Measurements from ENCODE around the gene HRH2.

Gene HRH2

GRCh38 chr5:175659546-175660253 is 1.8 kb downstream of the HRH2 start:
- H3K4me3 ChIP-seq (ENCODE audit: low read depth, low read length): no peak overlapping the region
- H3K18ac ChIP-seq (ENCODE audit: low read length): no peak overlapping the region
- H3K4me2 ChIP-seq (ENCODE audit: low read length): no peak overlapping the region
- no peaks in the 10 kb centered on the region for H3K36me3 ChIP-seq (ENCODE audit: control insufficient read depth in 1 of 2, insufficient read depth in 2 of 2, low read length in 2 of 2)
- H2AK5ac ChIP-seq (ENCODE audit: low read length): no peak overlapping the region
- H3K14ac ChIP-seq (ENCODE audit: low read length): no peak overlapping the region
- H4K12ac ChIP-seq (ENCODE audit: low read depth, low read length): no peak overlapping the region
- no peak overlapping the region for H3K23ac ChIP-seq (ENCODE audit: low read length)
- H3K4ac ChIP-seq (ENCODE audit: low read depth, low read length): no peak overlapping the region
- DNase-seq: no peak
- no CpG with 5 or more reads among the region's 13 CpGs for WGBS (ENCODE audit: extremely low coverage, insufficient coverage, insufficient read length)
- H2AFZ ChIP-seq (ENCODE audit: insufficient read depth, low read length, poor library complexity): no peak overlapping the region
- H3K9ac ChIP-seq (ENCODE audit: low read length): no peak overlapping the region
- no peak overlapping the region for H4K8ac ChIP-seq (ENCODE audit: low read depth, low read length)
- H3K79me2 ChIP-seq (ENCODE audit: control insufficient read depth, insufficient read depth, low read length, poor library complexity): no peaks in the 10 kb centered on the region
- peaks cover 4% of the 10 kb centered on the region for H3K9me3 ChIP-seq (ENCODE audit: insufficient read depth, low read depth, low read length)
- H3K79me1 ChIP-seq (ENCODE audit: low read length): no peaks in the 10 kb centered on the region
- no peak overlapping the region for H2BK5ac ChIP-seq (ENCODE audit: low read depth, low read length, poor library complexity)
- no peak overlapping the region for H2BK12ac ChIP-seq (ENCODE audit: low read length)
- H3K27ac ChIP-seq (ENCODE audit: low read depth, low read length): no peak overlapping the region
- no peak overlapping the region for H2BK120ac ChIP-seq (ENCODE audit: insufficient read depth, low read length, poor library complexity)
- no peak overlapping the region for H4K91ac ChIP-seq (ENCODE audit: low read depth, low read length)
- H3K27me3 ChIP-seq (ENCODE audit: insufficient read depth, low read length): peaks cover 8% of the 10 kb centered on the region
- H3K4me1 ChIP-seq (ENCODE audit: control insufficient read depth in 1 of 2, insufficient read depth in 2 of 2, low read length in 2 of 2): peaks cover 14 to 19% of the 10 kb centered on the region in 2 experiments

GRCh38 chr5:175663186-175664184 is 5.6 kb downstream of the HRH2 start:
- Histone ChIP-seq H4K12ac (ENCODE audit: low read depth, low read length) (no peak overlapping the region), H3K79me1 (ENCODE audit: low read length) (no peaks in the 10 kb centered on the region), H3K27ac (ENCODE audit: low read depth, low read length) (no peak overlapping the region), H3K14ac (ENCODE audit: low read length) (no peak overlapping the region), H2BK5ac (ENCODE audit: low read depth, low read length, poor library complexity) (no peak overlapping the region), H3K4me3 (ENCODE audit: low read depth, low read length) (no peak overlapping the region), H3K27me3 (ENCODE audit: insufficient read depth, low read length) (no peaks in the 10 kb centered on the region), H3K4ac (ENCODE audit: low read depth, low read length) (no peak overlapping the region), H3K9me3 (ENCODE audit: insufficient read depth, low read depth, low read length) (peaks cover 4% of the 10 kb centered on the region), H3K18ac (ENCODE audit: low read length) (no peak overlapping the region), H2BK120ac (ENCODE audit: insufficient read depth, low read length, poor library complexity) (no peak overlapping the region), H3K79me2 (ENCODE audit: control insufficient read depth, insufficient read depth, low read length, poor library complexity) (no peaks in the 10 kb centered on the region), H3K4me1 (ENCODE audit: control insufficient read depth in 1 of 2, insufficient read depth in 2 of 2, low read length in 2 of 2) (peaks cover 5 to 8% of the 10 kb centered on the region in 2 experiments), H2BK12ac (ENCODE audit: low read length) (no peak overlapping the region), H2AFZ (ENCODE audit: insufficient read depth, low read length, poor library complexity) (no peak overlapping the region), H3K23ac (ENCODE audit: low read length) (no peak overlapping the region), H4K91ac (ENCODE audit: low read depth, low read length) (no peak overlapping the region), H4K8ac (ENCODE audit: low read depth, low read length) (no peak overlapping the region), H2AK5ac (ENCODE audit: low read length) (no peak overlapping the region), H3K4me2 (ENCODE audit: low read length) (no peak overlapping the region), H3K9ac (ENCODE audit: low read length) (no peak overlapping the region), H3K36me3 (ENCODE audit: control insufficient read depth in 1 of 2, insufficient read depth in 2 of 2, low read length in 2 of 2) (no peaks in the 10 kb centered on the region)
- WGBS (ENCODE audit: extremely low coverage, insufficient coverage, insufficient read length): no CpG with 5 or more reads among the region's 16 CpGs
- DNase-seq: no peak

DNA sequence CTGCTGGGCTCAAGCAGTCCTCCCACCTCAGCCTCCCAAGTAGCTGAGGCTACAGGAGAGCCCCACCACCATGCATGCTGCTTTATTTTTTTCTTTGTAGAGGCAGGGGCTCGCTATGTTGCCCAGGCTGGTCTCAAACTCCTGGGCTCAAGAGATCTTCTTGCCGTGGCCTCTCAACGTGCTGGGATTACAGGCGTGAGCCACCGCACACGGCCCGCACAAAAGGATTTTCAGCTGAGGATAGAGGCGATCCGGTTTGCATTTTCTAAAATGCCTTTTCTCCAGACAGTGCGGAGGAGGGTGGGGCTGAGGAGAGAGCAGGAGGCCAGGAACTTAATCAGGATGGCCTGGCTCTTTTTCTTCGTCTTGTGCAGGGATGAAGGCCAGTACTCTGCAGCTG is 6.9 kb downstream of the HRH2 start:
- H3K27ac ChIP-seq (ENCODE audit: low read depth, low read length): no peak overlapping the region
- no peak overlapping the region for H3K9ac ChIP-seq (ENCODE audit: low read length)
- H3K14ac ChIP-seq (ENCODE audit: low read length): no peak overlapping the region
- H3K79me1 ChIP-seq (ENCODE audit: low read length): no peaks in the 10 kb centered on the region
- no peak overlapping the region for H3K18ac ChIP-seq (ENCODE audit: low read length)
- no peak overlapping the region for H4K8ac ChIP-seq (ENCODE audit: low read depth, low read length)
- H3K4me1 ChIP-seq (ENCODE audit: control insufficient read depth in 1 of 2, insufficient read depth in 2 of 2, low read length in 2 of 2): peaks cover 5 to 7% of the 10 kb centered on the region in 2 experiments
- H3K27me3 ChIP-seq (ENCODE audit: insufficient read depth, low read length): no peaks in the 10 kb centered on the region
- H3K4ac ChIP-seq (ENCODE audit: low read depth, low read length): no peak overlapping the region
- H3K4me2 ChIP-seq (ENCODE audit: low read length): no peak overlapping the region
- H3K4me3 ChIP-seq (ENCODE audit: low read depth, low read length): no peak overlapping the region
- no peak overlapping the region for H4K91ac ChIP-seq (ENCODE audit: low read depth, low read length)
- H3K23ac ChIP-seq (ENCODE audit: low read length): no peak overlapping the region
- H3K79me2 ChIP-seq (ENCODE audit: control insufficient read depth, insufficient read depth, low read length, poor library complexity): no peaks in the 10 kb centered on the region
- no peak overlapping the region for H4K12ac ChIP-seq (ENCODE audit: low read depth, low read length)
- no peak overlapping the region for H2BK120ac ChIP-seq (ENCODE audit: insufficient read depth, low read length, poor library complexity)
- no peak for DNase-seq
- H2BK5ac ChIP-seq (ENCODE audit: low read depth, low read length, poor library complexity): no peak overlapping the region
- no peak overlapping the region for H2AK5ac ChIP-seq (ENCODE audit: low read length)
- WGBS (ENCODE audit: extremely low coverage, insufficient coverage, insufficient read length): no CpG with 5 or more reads among the region's 11 CpGs
- H2AFZ ChIP-seq (ENCODE audit: insufficient read depth, low read length, poor library complexity): no peak overlapping the region
- H3K36me3 ChIP-seq (ENCODE audit: control insufficient read depth in 1 of 2, insufficient read depth in 2 of 2, low read length in 2 of 2): no peaks in the 10 kb centered on the region
- H3K9me3 ChIP-seq (ENCODE audit: insufficient read depth, low read depth, low read length): no peaks in the 10 kb centered on the region
- H2BK12ac ChIP-seq (ENCODE audit: low read length): no peak overlapping the region

- H3K4me1 ChIP-seq (ENCODE audit: control insufficient read depth in 1 of 2, insufficient read depth in 2 of 2, low read length in 2 of 2): peaks cover 5 to 7% of the 10 kb centered on the region in 2 experiments
- H3K4ac ChIP-seq (ENCODE audit: low read depth, low read length): no peak overlapping the region
- no peak overlapping the region for H4K8ac ChIP-seq (ENCODE audit: low read depth, low read length)
- H3K9ac ChIP-seq (ENCODE audit: low read length): no peak overlapping the region
- no peak overlapping the region for H3K14ac ChIP-seq (ENCODE audit: low read length)
- H2BK5ac ChIP-seq (ENCODE audit: low read depth, low read length, poor library complexity): no peak overlapping the region
- H3K4me2 ChIP-seq (ENCODE audit: low read length): no peak overlapping the region
- H3K36me3 ChIP-seq (ENCODE audit: control insufficient read depth in 1 of 2, insufficient read depth in 2 of 2, low read length in 2 of 2): no peaks in the 10 kb centered on the region
- H3K27ac ChIP-seq (ENCODE audit: low read depth, low read length): no peak overlapping the region
- H2AK5ac ChIP-seq (ENCODE audit: low read length): no peak overlapping the region
- H3K27me3 ChIP-seq (ENCODE audit: insufficient read depth, low read length): no peaks in the 10 kb centered on the region
- H3K23ac ChIP-seq (ENCODE audit: low read length): no peak overlapping the region
- no peaks in the 10 kb centered on the region for H3K79me1 ChIP-seq (ENCODE audit: low read length)
- no CpG with 5 or more reads among the region's 6 CpGs for WGBS (ENCODE audit: extremely low coverage, insufficient coverage, insufficient read length)
- H4K12ac ChIP-seq (ENCODE audit: low read depth, low read length): no peak overlapping the region
- H2AFZ ChIP-seq (ENCODE audit: insufficient read depth, low read length, poor library complexity): no peak overlapping the region
- no peaks in the 10 kb centered on the region for H3K79me2 ChIP-seq (ENCODE audit: control insufficient read depth, insufficient read depth, low read length, poor library complexity)
- H4K91ac ChIP-seq (ENCODE audit: low read depth, low read length): no peak overlapping the region
- DNase-seq: no peak
- H2BK120ac ChIP-seq (ENCODE audit: insufficient read depth, low read length, poor library complexity): no peak overlapping the region
- H3K9me3 ChIP-seq (ENCODE audit: insufficient read depth, low read depth, low read length): no peaks in the 10 kb centered on the region
- H2BK12ac ChIP-seq (ENCODE audit: low read length): no peak overlapping the region
- no peak overlapping the region for H3K18ac ChIP-seq (ENCODE audit: low read length)
- H3K4me3 ChIP-seq (ENCODE audit: low read depth, low read length): no peak overlapping the region
These were observed 8.3 kb downstream of the HRH2 start for GRCh38 chr5:175666216-175666615.
